ENCODE measurements around the gene PFDN6.

DNA sequence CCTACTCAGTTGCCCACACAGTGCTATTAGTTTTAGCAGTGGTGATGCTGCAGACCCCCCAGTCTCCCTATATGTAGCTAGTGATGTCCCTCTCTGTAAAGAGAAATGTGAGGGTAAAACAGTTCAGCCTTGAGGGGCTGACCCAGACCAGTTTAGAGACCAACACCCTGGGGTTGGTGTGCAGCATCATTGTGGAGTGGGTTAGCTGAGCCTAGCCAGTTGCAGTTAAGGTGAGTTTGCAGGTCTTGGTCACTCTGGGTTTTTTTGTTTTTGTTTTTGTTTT lies 12.9 kb upstream of the PFDN6 start:
- TF ChIP-seq POLR2AphosphoS5 (IDR thresholded peaks at IDR 0.05; ENCODE audit: low read depth, low read length) (no peak), TAF1 (IDR thresholded peaks at IDR 0.05; ENCODE audit: borderline replicate concordance, low read depth, low read length) (no peak)

All from GM12892 (cell line).